Stimulated activated CD4-positive, alpha-beta T cell treated with anti-CD3 and anti-CD28 coated beads, Interleukin-4, amount 100 ng/mL, for 48 hours (primary cell): ENCODE results near the gene MAP7D3.

ENCODE experiments used
- DNase-seq, 2 donors: peaks; one replicate each; pipeline ENCODE4 v3.0.0-alpha.2; 2020; ENCODE audit warnings: low read depth in 2 of 2

The MAP7D3 gene

DNA sequence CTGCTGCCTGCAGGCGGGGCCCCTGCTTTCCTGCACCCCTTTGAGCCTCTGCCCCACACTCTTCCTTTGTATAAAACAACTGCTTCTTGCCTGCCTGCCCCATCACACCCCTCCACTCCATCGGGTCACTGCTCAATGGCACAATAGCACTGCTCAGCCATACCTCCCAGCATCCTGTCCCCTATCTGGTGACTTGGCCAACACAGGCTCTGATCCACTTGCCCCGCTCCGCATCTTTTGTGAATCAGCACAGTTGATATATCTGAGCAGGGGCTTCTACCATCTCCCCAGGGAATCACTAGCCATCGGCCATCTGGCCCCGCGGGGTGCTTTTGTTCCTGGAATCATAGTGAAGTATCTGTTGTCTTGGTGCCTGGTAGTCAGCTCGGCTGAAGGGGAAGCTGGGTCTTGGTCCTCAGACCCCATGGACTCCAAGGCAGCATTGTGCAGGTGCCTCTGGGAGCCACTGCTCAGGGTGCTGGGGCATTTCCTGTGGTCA is 45.3 kb downstream of the MAP7D3 start:
- no peak for DNase-seq

DNA sequence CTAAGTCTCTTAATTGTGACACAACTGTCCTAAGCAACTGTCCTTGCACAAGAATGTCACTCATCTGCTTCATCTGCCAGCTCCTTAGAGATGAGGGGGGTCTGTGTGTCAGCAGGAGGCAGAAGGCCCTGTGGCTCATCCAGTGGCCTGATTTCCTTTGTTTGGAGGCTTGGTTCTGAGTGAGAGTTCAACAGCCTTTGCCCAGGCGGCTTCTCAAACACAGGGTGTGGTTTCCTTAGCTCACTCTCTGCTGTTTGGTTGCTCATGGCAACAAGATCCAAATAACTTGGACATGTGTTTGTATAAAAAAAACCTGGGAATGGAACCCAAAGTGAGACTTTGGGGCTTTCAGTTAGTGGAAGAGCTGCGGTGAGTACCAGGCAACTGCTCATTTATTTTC is 46.6 kb downstream of the MAP7D3 start:
- DNase-seq = no peak

DNA sequence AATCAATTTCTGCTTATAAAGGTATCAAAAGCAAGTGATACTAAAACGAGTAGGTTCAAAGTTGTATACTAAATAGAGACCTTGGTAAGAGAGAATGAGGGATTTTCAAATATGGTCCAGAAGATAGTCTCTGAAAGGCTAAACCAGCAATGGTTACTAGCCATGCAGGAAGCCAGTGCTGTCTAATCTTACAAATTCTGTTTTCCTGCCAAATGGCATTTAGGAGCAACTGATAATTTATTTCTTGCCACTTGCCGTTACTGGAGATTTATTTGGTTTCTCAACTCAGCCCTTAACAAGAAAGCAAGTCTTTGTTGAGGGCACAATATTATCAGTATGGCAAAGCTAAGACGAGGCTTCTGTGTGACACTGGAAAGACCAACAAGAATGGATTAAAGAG is 47.2 kb downstream of the MAP7D3 start:
- DNase-seq = no peak

DNA sequence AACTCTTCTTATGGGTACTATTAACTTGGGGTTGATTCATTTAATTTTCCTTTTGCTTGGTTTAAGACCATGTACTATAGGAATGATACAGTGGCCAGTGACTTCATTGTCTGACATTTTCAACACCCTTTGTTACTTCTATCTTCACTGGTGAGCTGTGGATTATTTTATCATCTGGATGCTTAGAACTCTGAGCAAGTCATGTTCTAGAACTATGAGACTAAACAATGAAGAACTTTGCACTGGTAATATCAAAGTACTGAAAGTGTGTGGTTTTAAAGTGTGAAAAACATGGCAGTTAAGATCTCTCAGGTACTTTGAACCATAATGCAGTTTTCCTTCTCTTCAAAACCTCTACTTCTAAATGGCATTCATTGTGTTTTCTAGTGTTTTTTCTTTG is 47.8 kb downstream of the MAP7D3 start:
- DNase-seq = no peak

DNA sequence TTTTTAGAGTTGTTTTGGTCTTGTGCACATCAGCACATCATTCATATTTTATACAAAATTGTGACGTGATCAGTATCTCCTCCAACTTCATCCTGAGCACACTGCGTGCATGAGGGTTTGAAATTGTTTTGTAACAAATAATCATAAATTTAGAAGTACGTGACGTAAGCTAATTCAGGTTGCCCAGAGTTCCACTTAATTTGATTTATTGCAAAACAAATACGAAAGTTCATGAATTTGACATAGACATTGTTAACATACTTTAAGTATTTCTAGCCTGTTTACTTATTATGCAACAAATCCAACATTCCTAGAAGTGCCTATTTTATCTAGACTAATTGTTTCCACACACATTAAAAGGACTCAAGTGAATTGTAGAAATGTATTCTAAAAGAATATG is 48.3 kb downstream of the MAP7D3 start:
- no peak for DNase-seq

DNA sequence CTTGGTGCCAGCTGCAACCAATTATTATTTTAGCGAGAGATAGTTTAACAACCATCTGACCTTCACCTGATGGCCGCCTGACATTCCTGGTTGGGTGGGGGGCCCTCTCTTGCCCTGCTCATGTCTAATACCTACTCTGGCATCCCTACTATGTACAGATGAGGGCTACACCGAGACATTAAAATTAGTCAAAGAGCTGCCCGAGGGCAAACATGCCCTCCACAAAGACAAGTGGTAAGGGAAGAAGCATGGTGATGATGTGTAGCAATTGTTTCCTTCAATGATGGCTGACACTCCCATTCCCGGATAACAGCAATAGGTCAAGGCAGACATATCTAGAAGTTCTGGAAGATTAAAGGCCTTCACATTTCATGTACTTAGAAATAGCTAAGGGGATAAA is 49.6 kb downstream of the MAP7D3 start:
- DNase-seq = no peak

DNA sequence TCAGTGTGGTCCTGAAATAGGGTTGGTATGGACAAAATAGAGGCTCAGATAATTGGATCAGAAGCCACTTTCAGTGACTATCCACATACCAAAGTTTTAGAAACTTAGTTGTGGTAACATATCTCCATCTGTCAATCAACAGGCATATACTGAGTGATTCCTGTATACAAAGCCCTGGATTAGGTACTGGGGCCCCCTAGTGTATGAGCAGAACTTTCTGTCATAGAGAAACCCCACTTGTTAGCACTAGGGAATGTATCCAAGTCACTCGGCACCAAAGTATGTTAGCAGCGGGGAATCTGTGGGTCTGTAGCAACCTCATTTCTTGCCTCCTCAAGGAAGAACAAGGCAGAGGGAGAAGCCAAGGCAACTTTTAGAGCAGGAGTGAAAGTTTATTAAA is 50.7 kb downstream of the MAP7D3 start:
- DNase-seq = no peak

DNA sequence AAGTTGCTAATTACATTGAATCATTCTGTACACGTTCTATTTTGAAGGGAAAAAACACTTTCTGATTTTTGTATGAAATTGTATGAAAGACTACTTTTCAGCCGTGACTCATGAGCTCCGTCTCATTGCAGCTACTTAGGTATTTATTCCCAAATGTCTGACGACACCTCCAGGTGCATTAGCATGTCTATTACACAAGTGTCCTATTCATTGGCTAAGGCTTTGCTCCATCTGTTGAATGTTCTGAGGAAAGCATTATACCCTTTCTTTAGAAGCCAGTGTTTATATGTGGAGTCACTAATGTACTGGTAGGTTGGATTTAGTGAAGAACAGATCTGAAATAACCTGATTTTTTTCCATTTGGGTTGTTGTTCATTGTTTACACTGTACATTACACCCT is 51.8 kb downstream of the MAP7D3 start:
- no peak for DNase-seq

DNA sequence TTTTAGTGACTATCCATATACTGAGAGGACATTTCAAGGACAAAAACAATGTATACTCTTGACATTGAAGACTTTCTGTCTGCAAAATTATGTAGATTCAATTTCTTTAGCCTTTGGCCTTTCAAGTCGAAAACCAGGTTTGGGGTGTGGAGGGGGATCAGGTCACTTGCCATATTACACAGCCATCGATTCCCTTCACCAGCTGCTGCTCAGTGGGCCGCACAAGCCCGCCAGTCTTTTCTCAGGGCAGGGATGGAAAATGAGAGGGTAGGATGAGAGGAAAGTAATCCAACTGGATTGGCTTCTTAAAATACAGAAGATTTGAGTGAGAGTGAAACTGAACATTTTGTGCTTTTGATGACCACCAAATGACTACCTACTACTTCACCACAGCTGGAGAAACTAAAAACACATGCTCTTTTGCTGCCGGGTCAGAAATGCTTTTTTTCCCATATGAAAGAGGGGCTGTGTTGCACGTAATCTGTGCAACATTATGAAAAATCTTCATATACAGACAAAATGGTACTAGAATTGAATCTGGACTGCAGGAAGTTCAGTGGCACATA is 52.4 kb downstream of the MAP7D3 start:
- DNase-seq = no peak

DNA sequence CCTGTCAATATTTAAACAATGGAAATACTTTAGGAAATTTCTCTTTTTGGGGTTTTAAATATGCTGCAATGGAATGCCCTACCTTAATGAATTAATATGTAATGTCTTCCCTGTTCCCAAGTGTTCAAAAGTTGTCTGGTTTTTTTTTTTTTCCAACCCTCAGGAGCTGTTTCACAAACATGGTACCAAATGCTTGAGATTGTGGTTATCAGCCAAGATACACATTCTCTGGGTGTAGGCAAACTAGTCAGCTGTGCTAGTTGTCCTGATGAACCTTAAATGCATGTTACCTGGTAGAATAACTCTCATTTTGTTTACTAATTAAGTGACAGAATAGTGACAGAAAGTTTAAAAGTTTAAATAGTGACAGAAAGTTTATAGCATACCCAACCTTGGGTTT is 53.2 kb downstream of the MAP7D3 start:
- DNase-seq = no peak

DNA sequence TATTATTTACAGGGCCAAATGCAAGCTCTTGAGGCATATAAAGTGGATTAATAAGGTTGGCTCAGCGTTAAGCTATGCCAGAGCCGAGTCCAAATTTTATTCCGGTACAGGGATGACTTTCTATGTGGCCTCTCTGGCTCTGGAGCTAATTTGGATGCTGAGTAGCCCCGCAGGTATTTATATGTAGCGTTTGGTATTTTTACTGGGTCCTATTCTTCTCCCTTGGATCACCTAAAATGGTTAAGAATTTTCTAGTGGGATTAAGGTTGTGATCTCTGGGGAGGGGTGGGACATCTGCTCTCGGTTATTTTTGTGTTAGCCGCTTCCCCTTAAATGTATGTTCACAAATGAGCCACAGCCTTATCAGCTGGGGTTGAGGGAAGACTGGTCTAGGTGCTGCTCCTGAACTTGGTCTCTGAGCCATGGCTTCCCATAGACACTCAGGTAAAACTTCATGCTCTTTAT is 54.5 kb downstream of the MAP7D3 start:
- no peak for DNase-seq

DNA sequence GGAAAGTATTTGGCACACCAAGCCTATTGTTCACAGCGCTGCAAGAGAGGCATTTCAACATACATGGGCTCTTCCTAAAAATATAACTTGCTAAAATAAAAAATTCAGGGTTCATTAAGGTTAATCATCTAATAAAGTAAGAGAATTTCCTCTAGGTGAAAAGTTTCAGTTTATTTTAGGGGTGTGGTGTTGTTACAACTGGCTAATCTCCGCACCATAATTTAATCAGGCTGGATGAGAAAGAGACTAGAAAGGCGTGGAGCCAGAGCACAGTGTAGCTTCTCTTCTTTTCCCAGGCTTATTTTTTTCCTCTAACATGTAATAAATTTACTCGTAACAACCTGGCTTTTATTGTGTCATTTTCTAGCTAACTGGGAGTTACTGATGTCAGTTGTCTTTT is 56.0 kb downstream of the MAP7D3 start:
- DNase-seq = no peak

DNA sequence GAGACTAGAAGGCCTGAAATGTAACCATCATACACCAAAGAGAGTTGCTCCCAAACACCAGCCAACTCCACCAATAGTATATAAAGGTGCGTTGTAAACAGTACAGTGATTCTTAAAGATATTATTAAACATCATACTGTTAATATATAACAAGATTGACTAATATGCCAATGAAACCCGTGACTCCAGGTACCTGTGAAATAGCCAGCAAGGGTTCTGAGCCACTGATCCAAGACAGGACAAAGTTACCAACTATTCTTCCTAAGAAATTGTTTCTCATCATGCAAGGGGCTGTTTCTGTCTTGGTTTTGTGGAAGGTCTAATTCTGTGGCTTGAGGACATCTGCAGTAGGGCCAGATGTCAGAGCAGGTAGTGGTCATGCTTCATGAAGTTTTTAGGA is 56.7 kb downstream of the MAP7D3 start:
- no peak for DNase-seq

DNA sequence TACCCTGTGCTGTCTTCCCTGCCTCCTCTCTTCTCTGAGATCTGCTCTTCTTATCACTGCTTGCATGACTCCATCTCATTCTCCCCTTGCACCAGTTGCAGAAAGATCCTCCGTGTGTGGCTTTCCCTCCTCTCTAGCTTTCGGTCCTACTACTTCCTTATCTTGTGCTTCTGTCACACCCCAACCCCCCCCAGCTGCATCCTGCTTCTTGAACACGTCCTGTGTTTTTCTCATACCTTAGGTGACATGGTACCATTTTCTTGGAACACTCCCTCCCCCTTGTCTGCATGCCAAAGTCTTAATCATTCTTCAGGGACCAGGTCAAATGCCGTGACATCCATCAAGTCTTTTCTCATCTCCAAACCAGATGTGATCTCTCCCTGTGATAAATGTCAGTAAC is 57.4 kb downstream of the MAP7D3 start:
- no peak for DNase-seq

DNA sequence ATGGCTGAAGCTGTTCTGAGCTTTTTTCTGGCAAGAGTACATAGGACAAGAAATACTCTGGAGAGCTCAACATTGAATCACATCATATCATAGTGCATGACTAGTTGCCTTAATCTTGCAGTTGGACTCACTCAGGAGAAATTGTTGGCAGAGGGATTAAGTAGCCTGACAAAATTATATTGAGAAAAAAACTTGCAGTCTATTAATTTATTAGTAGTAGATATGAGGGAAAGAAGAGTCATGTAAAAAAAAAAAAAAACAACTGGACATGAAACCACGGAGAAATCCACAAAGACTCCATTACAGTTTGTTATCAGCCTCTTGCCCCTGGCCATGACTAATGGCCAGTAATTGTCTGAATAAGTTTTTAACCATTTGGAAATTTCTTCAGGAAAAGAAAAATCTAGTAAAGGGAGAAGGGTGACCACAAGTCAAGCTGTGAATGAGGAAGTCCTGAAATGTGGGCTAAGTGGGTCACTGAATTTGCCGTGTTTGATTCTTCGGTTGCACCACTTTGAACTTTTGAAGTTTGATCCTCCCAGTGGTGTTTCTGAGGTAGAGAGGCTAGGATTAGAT is 58.3 kb downstream of the MAP7D3 start:
- DNase-seq = no peak

DNA sequence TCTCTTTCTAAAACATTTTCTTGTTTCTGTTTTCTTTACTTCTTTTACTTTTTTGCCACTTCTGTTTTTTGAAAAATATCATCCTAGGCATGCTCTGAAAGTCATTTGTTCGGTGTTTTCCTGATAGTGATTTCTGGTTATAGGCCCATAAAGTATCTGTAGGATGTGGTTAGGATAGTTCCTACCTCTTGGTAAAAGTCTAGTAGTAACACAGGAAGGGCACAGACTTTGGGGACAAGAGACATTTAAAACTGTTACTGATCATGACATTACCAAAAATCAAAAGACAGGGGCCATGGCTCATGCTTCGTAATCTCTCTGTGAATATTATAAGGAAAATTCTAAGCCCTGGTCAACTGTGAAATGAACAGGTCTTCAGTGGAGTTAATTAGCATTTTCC is 59.1 kb downstream of the MAP7D3 start:
- no peak for DNase-seq

DNA sequence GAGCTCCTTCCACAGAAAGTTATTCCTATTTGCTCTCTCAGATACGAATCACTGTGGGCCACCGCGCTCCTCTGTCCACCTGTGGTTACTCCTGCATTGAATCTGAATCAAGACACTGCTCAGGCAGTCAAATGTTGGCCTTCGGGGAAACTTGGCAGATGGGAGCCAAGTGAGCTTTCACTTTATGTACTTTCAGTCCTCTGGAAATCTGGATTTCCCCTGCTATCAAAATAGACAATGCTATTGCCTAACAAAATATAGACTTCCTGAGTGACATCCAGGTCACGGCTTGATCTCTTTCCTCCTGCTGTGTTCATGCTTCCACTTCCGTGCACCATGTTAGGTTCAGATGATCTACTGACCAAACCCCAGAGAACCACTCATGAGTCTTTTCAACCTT is 60.0 kb downstream of the MAP7D3 start:
- DNase-seq = no peak

DNA sequence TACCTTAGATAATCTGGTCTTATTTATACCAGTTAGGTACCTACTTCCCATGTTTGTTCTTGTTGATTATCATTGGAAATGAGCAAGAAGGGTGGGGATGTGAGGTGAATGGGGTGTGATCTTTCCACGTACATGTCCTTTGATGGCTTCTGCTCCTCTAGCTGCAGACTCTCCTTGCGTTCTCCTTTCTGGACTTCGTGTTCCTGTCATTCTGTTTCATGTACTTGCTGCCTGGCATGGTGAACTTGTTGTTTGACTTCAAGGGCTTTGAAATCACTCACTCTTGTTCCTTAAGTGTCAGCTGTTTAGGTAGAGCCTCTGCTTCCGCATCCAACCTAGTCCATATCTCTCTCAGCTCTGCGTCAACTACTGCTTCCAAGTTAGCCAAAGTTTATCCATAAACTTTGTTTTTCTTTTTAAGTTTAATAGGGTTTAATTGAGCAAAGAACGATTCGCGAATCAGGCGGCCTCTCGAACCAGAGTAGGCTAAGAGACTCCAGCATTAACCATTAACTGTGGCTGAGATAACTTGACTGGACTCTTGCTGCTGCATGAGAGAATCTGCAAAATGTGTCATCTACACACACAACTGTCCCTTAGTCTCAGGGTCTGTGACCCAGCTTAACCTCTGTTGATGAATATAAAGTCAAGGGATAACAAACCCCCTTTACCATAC is 61.0 kb downstream of the MAP7D3 start:
- DNase-seq = no peak

DNA sequence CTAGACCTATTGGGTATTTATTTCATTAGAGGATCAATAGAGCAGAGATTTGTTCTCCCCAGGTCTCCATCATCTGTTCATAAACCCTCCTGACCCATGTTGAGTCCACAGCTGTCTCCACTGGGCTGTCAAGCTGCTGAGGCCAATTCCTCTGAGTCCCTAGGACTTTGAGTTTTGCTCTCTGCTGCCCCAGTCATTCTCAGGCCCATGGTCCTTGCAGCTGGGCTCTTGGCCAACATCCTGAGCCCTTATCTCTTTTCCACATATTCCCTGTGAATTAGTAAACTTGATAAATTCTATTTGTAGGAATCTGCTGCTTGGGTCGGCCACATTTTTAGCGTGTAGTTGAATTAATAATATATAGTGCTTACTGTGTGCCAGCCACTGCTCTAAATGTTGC is 62.0 kb downstream of the MAP7D3 start:
- no peak for DNase-seq

DNA sequence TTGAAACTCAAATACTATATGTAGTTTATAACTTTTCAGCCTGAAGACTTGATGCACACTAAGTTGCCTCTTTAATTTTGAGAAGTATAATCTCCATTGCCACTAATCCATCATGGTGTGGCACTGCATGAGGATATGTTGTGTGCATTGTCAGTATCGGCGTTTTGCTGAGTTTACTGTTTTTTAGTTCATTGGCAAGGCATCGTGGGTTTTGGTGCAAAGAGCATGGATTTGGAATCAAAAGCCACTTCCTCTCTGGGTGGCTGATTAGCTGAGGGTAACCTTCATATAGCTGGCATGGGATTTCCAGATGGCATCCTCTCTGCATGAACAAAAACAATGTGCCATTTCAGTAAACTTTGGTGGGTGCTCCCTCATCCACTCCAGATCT is 65.2 kb downstream of the MAP7D3 start:
- DNase-seq = no peak

DNA sequence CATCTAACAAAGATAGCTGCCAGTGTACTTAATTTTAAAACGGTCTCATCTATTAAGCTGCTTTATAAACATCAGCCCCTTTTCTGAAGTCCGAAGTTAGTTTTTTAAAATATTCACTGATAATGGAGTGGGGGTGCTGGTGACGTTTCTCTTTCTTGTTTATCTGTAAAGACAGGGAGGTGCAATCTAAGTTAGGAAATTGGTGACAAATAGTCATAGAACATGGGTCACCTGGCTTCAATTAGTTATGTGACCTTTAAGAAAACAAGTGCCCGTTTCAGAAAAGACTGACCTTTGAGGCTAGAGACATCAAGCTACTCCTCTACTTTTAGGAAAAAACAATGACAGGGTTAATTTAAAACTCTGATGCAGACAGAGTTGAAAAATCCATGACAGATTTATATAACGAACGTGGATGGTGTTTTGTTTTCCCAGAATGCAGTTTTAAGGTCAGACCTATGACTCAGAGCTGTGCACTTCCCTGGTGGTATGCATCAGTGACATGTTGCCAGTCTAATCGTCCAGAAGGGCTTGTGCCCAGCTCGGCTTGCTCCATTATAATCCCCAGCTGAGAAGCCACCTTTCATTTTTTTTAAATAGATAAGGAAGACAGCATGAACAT is 65.7 kb downstream of the MAP7D3 start:
- DNase-seq = no peak

DNA sequence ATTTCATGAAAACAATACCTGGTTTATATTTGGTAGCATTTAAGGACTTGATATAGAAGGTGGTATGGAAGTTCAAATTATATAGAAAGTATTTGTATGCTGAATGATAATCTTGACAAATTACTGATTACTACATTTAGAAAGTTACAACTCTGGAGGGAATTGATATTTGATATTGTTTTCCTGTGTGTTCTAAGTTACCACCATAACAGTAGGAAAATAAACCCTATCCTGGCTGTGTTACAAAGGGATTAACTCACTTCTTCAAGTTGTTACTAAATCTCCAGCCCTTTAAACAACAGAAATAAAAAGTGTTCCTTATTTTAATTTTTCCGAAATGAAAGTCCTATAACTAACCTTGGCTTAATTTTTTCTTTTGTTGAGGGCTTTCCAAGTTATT is 67.3 kb downstream of the MAP7D3 start:
- DNase-seq = no peak

DNA sequence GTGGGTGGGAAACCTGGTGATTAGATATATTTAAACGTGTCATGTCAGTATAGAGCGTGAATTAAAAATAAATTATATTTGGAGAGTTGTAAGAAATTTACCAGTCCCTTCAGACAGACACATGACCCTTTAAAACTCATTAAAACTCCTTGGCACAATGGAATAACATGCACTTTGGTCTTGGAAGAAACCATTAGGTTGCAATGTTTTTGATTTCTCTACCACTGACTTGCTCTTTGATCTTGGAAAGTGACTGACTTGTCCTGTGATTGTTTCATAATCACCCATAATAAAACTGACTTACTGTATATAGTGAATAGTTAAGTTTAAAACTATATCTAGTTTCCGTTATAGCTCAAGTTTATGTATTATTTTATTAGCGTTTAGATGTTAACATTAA is 68.0 kb downstream of the MAP7D3 start:
- DNase-seq = no peak
